ENCODE measurements around the gene EDN2. TPM values are rescaled to one million over a fixed set of nuclear protein-coding genes. Genes with fewer than 3 reads are reported as not detected.

The EDN2 gene
- total and polyA plus RNA-seq, 2 of the 8 experiments (the other 6 are each of a cell fraction or from before 2014, with no cell fraction given) = 0.32 to 0.39 TPM

DNA sequence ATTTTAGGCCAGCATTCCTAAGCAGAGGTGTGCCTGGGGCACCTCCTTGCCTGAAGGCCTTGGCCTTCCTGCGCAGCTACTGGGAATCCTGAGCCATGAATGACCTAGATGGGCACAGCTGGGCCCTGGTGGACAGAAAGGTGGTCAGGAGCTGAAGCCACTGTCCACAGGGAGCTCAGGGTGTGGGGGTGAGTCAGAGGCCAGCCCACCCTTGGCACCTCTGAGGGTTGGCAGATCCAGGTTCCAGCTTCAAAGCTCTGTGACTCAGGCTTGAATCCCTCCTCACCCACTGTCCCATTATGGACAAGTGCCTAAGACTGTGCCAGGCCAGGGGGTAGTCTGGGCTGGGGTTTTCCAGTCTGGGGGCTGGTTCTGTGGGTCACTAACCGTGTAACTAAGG, 6.4 kb upstream of the EDN2 start:
- Histone ChIP-seq H2BK5ac (ENCODE audit: low read depth, low read length) (no peak overlapping the region), H2BK15ac (ENCODE audit: low read length) (no peak overlapping the region), H3K4me1 (replicated peaks in 1 of 4; ENCODE audit: control insufficient read depth in 3 of 4, insufficient read depth in 4 of 4, low read length in 3 of 4) (peaks cover 8 to 33% (median 22%) of the 10 kb centered on the region in 4 experiments), H3K56ac (replicated peaks; ENCODE audit: insufficient read length, low read depth, low read length) (no peak overlapping the region), H3K9ac (replicated peaks in 1 of 4; ENCODE audit: extremely low read depth in 1 of 4, low read depth in 3 of 4, low read length in 3 of 4) (no peak overlapping the region), H3K27ac (ENCODE audit: low read depth, low read length) (no peak overlapping the region), H3K36me3 (ENCODE audit: control insufficient read depth in 2 of 4, insufficient read depth in 4 of 4, low read length in 3 of 4) (no peaks in the 10 kb centered on the region), H3K27me3 (replicated peaks in 1 of 4; ENCODE audit: control insufficient read depth in 3 of 4, extremely low read depth in 1 of 4, insufficient read depth in 3 of 4, low read length in 3 of 4) (peaks cover 0 to 4% (median 1%) of the 10 kb centered on the region in 4 experiments; a peak in 3 of 7 replicates), H2BK12ac (ENCODE audit: low read depth, low read length) (peak overlapping the region; percentile 12; the same call in 1 of the 2 replicates), H3K18ac (ENCODE audit: extremely low read depth, low read length) (no peak overlapping the region), H4K91ac (replicated peaks; ENCODE audit: insufficient read length, low read length) (no peak overlapping the region), H4K5ac (ENCODE audit: insufficient read length, low read depth, low read length) (no peak overlapping the region), H3K79me2 (ENCODE audit: control insufficient read depth in 1 of 2, insufficient read depth in 2 of 2, low read length in 2 of 2) (no peaks in the 10 kb centered on the region), H3K23me2 (ENCODE audit: low read depth, low read length) (peaks cover 9% of the 10 kb centered on the region; the same call in 1 of the 2 replicates), H2AFZ (ENCODE audit: low read length) (no peak overlapping the region), H3K4me2 (ENCODE audit: insufficient read depth in 1 of 2, low read depth in 2 of 2, low read length in 2 of 2) (no peak overlapping the region), H3K4ac (replicated peaks; ENCODE audit: insufficient read length, low read depth, low read length) (no peak overlapping the region), H4K20me1 (replicated peaks in 1 of 2; ENCODE audit: control insufficient read depth in 1 of 2, insufficient read depth in 2 of 2, low read length in 2 of 2) (peaks cover 0 to 1% of the 10 kb centered on the region in 2 experiments), H3K9me3 (ENCODE audit: insufficient read depth in 2 of 2, low read depth in 1 of 2, low read length in 1 of 2) (no peaks in the 10 kb centered on the region), H2BK20ac (ENCODE audit: low read length) (no peak overlapping the region), H3K14ac (ENCODE audit: insufficient read length) (no peak overlapping the region), H2BK120ac (replicated peaks; ENCODE audit: low read depth, low read length) (no peak overlapping the region), H3K79me1 (ENCODE audit: low read depth, low read length) (no peaks in the 10 kb centered on the region), H3K23ac (ENCODE audit: insufficient read length) (no peak overlapping the region), H2AK5ac (ENCODE audit: low read depth, low read length) (no peak overlapping the region), H4K8ac (ENCODE audit: extremely low read depth, insufficient read depth, low read length) (no peak overlapping the region), H3K4me3 (ENCODE audit: extremely low read depth in 1 of 4, insufficient read depth in 2 of 4, low read depth in 3 of 4, low read length in 4 of 4) (no peak overlapping the region)
- ChIA-PET POLR2A (ENCODE audit: partially characterized antibody) (no interaction called here), CTCF (ENCODE audit: partially characterized antibody) (interaction anchor here (0.7 to 14.9 kb wide), 12 partner anchors 8 to 466 kb away, joined by 3 to 205 read pairs (median 6); partner anchors contain the start of gene EDN2)
- DNase-seq (ENCODE audit: low read depth in 1 of 2, low spot score in 2 of 2) (no peak), FAIRE-seq (no peak)
- WGBS, 2 experiments (ENCODE audit: extremely low coverage in 1 of 2, insufficient coverage in 1 of 2, insufficient read length in 1 of 2, insufficient replicate concordance in 2 of 2, low coverage in 1 of 2, low lambda C conversion rate in 2 of 2, missing lambda C conversion rate in 1 of 2) = 78% methylated on average over 2 of the region's 2 CpGs; no CpG with 5 or more reads in 1 of the 2 experiments
- no peak for TF ChIP-seq POLR2A (IDR thresholded peaks at IDR 0.05; ENCODE audit: control extremely low read depth in 1 of 2, low read depth in 2 of 2, low read length in 2 of 2)
- TF ChIP-seq, protein P1, sequence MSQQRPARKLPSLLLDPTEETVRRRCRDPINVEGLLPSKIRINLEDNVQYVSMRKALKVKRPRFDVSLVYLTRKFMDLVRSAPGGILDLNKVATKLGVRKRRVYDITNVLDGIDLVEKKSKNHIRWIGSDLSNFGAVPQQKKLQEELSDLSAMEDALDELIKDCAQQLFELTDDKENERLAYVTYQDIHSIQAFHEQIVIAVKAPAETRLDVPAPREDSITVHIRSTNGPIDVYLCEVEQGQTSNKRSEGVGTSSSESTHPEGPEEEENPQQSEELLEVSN (IDR thresholded peaks at IDR 0.05) = no peak
- TF ChIP-seq, protein P2, sequence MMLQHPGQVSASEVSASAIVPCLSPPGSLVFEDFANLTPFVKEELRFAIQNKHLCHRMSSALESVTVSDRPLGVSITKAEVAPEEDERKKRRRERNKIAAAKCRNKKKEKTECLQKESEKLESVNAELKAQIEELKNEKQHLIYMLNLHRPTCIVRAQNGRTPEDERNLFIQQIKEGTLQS (IDR thresholded peaks at IDR 0.05; ENCODE audit: insufficient read depth, low read depth, low read length) = no peak
- no peak for TF ChIP-seq POLR2AphosphoS5 (IDR thresholded peaks at IDR 0.05; ENCODE audit: low read depth, low read length)
- no peak for TF ChIP-seq SIN3A (conservative IDR thresholded peaks at IDR 0.05 in 1 of 2, IDR thresholded peaks at IDR 0.05 in 1 of 2; ENCODE audit: low read depth in 1 of 2, low read length in 2 of 2)
- no peak for TF ChIP-seq KDM5A (IDR thresholded peaks at IDR 0.05; ENCODE audit: low read length)
- no peak for TF ChIP-seq SAP30 (IDR thresholded peaks at IDR 0.05; ENCODE audit: insufficient read depth, insufficient replicate concordance, low read length)
- no peak for TF ChIP-seq BACH1 (IDR thresholded peaks at IDR 0.05; ENCODE audit: low read length)
- no peak for TF ChIP-seq POU5F1 (IDR thresholded peaks at IDR 0.05; ENCODE audit: low read depth, low read length)
- TF ChIP-seq CBX8 (IDR thresholded peaks at IDR 0.05; ENCODE audit: borderline replicate concordance, low read depth, low read length) = no peak
- TF ChIP-seq EZH2 (IDR thresholded peaks at IDR 0.05; ENCODE audit: low read depth, low read length, severe bottlenecking) = no peak
- no peak for TF ChIP-seq PHF8 (conservative IDR thresholded peaks at IDR 0.05; ENCODE audit: low read depth, low read length)
